D341Med (cell line): ENCODE data around the gene CD93.

ENCODE experiments used
- DNase-seq: peaks from one replicate; pipeline ENCODE4 v3.0.0; 2012; ENCODE audit warnings: low spot score

Gene CD93

GRCh38 chr20:23097636-23098580, 11.8 kb upstream of the CD93 start:
- no peak for DNase-seq

GRCh38 chr20:23096986-23097520, 10.9 kb upstream of the CD93 start:
- DNase-seq, result no peak

DNA sequence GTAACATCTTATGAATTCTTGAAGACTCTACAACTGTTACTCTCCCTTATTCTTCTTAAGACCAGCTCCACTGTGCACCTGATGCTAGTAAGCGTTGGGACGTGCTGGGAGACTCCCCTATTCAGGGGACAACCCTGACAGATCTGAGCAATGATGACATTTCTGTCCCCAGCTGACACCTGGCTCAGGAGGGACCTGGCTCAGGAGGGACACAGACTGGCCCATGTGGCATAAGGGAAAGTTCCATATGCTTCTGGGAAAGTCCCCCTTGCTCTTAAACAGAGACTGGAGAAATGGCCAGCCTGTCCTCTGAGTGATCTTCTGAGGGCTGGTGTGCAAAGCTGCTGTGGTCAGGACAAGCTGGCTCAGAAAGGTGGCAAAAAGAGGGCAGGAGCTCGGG, 10.0 kb upstream of the CD93 start:
- DNase-seq, result no peak

- DNase-seq, result no peak
These were observed 9.4 kb upstream of the CD93 start for GRCh38 chr20:23095499-23095898.

DNA sequence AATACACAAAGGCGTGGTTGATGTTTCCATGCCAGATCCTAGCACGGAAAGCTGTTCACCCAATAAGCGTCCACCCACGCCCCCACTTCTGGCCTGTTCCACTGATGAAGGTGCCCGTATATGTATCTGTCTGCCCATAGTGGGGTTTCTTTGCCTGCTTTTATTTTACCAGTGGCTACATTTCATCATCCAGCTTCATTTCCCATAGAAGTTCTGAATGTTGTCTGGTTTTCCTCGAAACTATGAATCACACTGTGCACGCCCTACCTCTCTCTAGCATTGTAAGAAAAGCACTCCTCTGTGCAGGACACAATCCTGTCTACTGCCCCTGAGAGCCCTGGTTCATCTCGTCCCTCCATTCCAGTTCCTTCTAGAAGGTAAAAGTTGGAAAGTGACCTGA, 8.8 kb upstream of the CD93 start:
- no peak for DNase-seq

GRCh38 chr20:23094213-23094896, 8.2 kb upstream of the CD93 start:
- DNase-seq, result no peak

DNA sequence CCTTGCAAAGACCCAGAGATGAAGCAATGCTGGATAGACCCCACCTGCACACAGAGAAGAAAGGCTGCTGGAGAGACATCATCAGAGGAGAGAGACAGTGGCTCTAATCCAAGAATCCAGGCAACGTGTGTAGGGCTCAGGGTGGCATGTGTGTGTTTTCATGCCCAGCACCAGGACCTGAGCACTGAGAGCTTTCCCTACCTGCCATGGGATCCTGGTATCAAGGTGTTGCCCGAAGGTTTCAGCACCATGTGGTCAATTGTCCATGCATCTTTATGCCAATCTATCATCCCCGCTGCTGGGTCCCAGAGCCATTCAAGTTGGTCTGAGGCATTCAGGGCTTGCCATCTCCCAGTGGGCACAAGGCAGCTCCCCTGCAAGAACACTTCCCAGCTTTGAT, 7.5 kb upstream of the CD93 start:
- DNase-seq, result no peak

DNA sequence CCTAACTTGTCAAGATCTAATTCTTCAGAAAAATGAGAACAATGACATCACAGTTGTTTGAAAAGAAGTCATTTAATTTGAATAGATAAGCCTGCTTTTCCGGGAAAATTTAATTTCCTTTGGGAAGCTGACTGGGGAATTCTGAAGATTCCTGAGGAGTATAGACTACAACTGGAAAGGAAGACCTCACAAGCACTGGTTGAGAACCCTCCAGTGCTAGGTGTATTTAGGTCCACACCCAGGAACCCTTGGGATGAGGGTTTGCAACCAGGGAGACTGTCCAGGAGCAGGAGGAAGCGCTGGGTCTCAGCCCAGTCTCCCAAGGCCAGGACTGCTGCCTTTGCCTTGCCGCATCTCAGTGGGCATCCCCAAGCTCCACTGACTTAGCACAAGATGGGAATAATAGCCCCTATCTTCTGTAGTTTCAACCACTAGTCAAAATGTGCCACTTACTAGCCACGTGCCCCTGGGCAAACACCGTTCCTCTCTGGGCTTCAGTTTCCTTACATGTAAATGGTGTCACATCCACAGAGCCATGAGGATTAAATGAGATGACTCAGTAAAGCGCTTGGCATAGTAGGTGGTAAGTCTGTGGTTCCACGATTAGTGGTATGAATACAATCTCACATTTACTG, 6.9 kb upstream of the CD93 start:
- DNase-seq, result no peak

- DNase-seq, result no peak
These were observed 6.2 kb upstream of the CD93 start for GRCh38 chr20:23092384-23092756.

- no peak for DNase-seq
These were observed 5.7 kb upstream of the CD93 start for GRCh38 chr20:23091721-23092383.

- no peak for DNase-seq
These were observed 4.8 kb upstream of the CD93 start for GRCh38 chr20:23090878-23091277.

- DNase-seq, result no peak
These were observed 4.0 kb upstream of the CD93 start for GRCh38 chr20:23090147-23090546.

DNA sequence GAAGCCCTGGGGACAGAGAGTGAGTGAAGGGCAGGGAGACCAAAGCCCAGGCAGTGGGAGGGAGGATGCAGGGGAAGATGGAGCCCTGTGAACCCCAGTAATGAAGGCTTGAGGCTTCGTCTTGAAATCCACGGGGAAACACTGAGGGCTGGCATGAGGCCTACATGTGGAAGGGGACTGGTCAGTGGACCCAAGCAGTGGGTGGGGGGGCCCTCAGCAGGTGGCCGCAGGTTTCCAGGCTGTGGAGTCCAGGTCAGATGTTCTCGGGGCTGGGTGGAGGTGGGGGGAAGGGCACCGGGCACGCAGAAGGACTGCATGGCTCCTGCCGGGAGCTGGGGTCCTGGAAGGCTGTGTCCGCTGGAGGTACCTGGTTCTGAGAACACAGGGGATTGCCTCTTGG, 2.7 kb upstream of the CD93 start:
- DNase-seq, result no peak

GRCh38 chr20:23087587-23088251, 1.6 kb upstream of the CD93 start:
- DNase-seq, result no peak

DNA sequence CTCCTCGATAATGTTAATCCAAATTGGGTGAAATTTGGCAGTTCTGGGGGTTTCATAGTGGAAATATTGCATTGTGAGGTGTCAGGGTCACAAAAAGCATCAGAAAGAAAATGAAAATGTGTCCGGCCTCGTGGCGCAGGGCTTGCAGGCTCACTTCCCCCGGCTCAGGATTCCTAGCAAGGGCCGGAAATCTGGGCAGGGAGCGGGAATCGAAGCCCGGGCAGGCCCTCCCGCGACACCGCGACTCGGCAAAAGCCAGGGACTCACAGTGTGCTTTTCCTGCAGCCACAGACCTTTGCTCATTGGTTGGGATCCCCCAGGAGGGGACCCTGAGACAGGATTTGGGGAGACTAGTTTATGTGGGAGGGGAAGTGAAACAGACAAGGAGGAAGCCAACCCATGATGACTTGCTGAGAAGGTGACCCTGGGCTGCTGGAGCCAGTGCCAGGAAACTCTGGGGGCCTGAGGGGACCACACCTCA, 847 bp upstream of the CD93 start:
- no peak for DNase-seq

DNA sequence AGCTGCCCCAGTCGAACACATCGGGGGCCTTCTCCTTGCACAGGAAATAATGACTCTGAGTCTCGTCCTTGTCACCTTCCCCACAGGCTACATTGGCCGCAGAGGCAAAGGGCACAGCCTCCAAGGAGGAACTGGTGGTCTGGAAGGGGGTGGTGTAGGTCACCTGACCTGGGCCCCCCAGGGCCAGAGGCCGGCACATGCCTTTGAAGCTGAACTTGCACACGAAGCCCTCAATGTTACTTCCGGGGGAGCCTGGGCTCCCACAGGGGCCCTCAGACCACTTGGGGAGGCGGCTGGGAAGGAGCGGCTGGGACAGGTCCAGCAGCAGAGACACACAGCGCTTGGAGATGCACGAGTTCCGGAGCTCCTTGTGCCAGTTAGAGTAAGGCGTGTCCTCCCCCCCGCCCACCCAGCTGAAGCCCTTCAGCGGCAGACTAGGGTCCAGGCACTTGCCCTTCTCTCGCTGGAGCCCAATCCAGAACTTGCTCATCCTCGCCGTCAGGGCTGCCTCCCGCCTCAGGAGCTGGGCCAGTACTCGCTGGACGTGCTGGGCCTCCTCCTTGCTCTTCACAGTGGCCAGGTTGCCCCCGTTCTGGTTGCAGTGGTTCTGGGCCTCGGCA, 578 bp downstream of the CD93 start:
- no peak for DNase-seq

DNA sequence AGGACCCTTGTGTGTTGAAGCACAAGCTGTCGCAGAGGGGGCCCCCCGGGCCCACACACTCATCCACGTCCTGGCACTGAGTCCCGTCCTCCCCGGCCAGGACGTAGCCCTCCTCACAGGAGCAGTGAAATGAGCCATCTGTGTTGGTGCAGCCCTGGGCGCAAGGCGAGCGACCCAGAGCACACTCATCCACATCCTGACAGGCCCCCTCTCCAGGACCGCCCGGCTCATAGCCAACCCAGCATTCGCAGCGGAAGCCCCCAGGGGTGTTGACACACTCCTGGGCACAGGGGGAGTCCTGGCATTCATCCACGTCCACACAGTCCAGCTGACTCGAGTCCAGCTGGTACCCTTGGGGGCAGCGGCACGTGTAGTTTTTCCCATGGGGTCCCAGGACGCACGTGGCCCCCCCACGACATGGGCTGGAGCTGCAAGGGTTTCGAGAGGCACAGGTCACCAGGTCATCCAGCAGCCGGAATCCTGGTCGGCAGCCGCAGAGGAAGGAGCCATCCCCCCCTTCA, 1.2 kb downstream of the CD93 start:
- no peak for DNase-seq

DNA sequence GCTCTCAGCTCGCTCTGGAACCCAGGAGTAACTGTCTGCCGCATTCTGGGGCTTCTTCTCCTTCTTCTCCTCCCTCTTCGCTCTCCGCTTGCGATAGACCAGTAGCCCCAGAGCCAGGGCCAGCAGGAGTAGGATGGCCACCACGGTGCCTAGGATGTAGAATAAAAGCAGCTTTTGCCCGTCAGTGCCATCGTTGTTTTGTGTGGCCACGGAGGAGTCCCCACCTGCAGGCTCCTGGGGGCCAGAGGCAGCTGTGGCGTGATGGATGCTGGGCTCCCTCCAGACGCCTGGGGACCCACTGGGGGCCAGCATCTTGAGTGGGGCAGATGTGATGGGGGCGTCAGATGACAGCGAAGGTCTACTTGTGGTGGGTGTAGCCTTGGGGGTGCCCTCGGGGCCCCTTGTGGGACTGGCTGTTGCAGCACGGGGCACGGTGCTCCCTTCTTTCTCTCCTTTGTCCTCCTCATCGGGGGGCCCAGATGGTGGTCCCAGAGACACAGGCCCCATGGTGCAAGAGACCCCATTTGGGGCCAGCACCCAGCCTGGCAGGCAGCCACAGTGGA, 1.8 kb downstream of the CD93 start:
- no peak for DNase-seq

- DNase-seq, result no peak
These were observed 2.4 kb downstream of the CD93 start for GRCh38 chr20:23083553-23084220.
